Raji (cell line): ENCODE results near the gene NEURL1.

ENCODE experiments used
- POLR2A ChIP-seq: IDR thresholded peaks from 2 replicates; pipeline ENCODE4 v1.6.1; 2011; ENCODE audit warnings: low read depth, low read length, control low read depth; ENCODE audit not compliant: insufficient read depth

NEURL1 gene

DNA sequence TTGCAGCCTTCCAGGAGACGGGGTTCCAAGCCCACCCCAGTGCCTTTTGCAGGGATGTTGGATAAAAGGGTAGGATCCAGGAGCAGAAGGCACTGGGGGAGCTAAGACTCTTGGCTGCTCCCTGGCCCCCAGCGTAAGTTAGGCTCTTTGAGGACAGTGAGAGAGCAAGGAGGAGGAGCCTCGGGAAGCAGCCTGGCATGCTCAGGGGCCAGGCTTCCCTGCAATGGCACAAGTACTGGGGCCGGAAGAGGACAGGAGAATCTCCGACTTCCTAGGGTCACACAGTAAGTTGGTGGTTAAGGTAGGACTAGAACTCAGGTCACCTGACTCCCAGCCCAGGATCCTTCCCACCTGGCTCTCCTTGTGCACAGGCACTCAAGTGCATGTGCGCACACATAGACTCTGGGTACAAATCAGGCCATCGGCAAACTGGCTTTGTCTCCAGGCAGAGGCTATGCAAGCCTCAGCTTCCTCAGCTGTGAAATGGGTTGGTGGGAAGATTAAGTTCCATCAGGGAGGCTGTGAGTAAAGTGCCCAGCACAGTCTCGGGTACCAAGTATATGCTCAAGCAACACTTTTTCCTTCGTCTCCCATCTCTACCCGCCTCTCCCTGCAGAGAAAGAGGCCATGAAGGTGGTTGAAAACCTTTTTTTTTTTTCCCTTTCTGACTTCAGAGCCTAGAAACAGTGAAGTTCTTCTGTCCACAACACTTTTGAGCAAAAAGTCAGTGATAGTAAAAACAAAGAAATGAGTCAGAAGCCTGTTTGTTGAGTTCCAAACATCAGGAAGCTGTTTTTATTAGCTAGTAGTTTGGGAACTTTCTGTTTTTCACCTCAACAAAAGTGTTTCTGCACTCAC lies 79.1 kb downstream of the NEURL1 start:
- TF ChIP-seq POLR2A: no peak

DNA sequence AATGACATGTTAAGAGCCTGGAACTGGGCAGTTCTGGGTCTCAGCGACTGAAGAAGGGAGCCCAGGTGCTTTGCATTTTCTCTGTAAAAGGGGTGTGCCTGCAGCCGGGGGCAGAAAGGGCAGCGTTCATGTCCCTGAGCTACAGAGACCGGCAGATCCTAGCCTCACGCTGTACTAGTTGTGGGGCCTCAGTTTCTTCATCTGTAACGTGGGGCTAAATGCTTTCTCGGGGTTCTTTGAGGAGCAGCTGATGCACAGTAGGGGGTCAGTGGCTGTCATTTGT lies 79.6 kb downstream of the NEURL1 start:
- no peak for TF ChIP-seq POLR2A

DNA sequence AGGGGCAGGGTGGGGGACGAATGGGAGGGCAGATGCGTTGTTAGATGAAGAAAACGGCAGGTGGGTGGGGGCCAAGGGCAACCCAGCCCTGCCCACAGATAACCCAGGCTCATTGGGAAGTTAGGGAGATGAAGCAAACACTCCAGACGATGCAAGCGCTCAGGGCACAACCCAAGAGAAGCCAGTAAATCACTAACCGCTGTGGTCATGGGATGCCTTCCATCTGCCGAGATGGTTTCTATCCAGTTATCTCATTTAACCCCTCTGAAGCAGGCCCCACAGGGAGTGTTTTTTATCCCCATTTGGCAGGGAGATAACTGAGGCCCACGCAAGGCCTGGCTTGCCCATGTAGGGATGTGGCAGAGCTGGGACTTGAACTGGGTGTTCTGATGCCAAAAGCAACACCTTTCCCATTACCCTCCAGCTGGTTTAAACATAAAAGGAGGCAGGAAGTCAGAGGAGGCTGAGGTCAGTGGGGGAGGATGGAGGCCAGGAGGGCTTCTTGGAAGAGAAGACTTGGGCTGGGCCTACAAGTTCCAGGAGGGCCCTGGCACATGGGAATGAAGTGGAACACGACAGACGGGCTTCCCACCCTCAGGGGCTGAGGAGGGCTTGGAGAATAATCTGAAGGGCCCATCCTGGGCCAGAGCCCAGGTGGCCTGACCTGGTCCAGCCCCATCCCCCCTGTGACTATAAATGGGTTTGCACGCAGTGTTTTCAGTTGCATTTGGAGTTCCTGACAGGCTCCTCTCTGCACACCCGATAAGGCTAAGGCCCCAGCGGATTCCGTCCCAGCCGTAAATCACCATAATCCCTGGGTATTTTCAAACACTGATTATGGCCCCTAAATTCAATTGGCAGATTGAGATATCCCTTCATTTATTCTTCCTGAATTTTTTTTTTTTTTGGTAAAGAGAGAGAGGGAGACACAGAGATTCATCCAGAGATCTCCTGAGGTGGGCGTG lies 80.9 kb downstream of the NEURL1 start:
- TF ChIP-seq POLR2A: no peak

DNA sequence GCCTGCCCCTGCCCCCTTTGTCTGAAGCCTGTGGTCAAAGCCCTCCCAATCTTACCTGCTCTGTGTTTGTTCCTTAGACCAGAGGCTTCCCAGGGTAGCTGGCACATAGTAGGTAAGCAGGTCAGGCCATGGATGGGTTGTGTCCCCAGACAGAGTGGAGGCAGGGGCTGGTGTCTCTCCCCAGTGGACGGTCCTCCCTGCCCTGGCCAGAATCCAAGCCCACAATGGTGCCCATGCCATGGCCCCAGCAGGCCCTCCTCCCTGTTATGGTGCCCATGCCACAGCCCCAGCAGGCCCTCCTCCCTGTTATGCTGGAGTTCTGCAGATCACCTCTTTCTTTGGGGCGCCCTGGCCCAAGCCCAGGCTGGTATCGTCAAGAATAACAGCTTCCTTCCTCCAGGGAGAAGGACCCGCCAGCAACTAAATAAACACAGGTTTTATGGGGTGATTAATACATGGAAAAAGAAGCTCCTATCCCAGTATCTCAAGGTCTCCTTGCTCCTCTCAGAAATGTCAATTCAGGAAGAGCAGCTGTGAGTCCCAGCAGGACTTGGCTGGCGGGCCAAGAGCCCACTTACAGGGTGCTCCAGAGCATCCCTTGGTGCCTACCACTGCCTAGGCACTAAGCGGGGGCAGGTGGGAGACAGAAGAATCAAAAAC lies 82.0 kb downstream of the NEURL1 start:
- TF ChIP-seq POLR2A: no peak

DNA sequence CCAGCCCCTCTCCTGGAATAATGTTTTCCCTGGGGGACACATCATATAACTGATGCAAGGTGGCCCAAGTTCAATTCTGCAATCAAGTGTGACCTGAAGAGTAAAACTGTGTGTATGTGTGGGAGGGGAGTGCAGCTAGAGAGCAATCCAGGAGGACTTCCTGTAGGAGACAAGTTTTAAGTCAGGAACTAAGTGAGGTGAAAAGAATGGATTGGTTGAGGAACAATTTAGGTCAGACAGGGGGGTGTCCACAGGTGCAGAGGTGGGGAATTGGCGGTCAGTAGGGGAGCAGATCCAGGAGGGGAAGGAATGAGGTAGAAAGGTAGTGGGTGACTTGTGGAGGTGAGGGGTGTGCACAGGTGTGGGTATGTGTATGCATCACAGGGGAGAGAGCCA lies 82.6 kb downstream of the NEURL1 start:
- no peak for TF ChIP-seq POLR2A

DNA sequence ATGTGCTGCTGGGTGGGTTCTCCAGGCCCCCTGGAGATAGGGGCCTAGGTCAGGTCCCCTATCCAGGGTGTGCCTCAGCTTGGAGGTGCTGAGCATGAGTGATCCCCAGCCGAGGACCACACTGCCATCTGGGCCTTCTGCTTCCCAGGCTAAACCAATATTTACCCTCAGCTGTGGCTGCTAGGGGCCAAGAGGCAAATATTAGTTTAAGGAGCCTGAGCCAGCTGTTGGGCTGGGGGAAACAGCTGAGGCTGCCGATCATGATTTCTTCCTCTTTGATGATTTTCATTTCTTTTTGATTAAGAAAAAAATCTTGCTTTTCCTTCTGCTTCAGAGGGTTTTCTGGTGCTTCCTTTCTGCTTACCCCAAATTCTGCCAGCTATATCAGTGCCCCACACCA lies 83.4 kb downstream of the NEURL1 start:
- TF ChIP-seq POLR2A: no peak

DNA sequence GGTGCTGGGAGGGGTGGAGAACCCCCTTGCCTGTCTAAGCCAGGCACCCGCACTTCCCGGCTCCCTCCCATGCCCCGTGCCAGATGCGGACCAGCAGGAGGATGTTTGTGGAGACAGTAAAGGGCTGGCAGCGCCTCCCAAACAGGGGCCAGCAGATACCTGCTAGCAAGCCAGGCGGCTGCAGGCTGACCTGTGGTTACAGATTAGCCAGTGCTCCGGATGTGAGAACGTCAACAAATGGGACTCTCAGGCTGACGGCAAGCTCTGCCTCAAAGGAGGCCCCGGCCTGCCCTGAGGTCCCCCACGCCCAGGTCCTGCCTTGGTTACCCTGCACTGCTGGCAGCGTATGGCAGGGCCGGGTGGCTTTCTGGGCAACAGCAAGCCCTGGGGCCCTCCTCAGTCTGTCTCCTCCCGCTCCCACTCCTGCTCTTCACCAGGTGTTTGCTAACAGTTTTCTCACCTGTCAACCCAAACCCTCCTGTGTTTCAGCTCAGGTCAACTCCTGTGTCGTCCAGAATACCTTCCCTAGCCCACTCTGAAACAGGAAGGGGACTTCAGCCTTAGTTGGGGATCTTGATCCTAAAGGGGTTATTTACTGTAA lies 85.4 kb downstream of the NEURL1 start:
- TF ChIP-seq POLR2A: no peak

DNA sequence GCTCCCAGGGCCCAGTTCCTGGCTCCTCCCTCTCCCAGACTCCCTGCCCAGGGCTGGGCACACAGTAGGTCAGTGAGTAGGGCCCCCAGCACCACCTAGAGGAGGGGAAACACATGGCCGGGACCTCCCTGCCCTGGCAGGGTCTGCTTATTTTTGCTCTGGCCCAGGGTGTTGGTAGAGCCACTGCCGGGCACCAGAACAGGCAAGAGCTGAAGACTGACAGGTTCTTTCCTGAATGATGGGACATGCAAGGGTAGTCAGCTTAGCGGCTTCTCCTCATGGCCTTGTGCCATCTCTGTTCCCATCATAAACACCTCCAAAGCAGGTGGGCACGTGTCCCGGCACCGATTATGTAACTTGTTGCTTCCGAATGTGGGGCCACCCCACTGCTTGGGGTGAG lies 86.5 kb downstream of the NEURL1 start:
- TF ChIP-seq POLR2A: no peak

DNA sequence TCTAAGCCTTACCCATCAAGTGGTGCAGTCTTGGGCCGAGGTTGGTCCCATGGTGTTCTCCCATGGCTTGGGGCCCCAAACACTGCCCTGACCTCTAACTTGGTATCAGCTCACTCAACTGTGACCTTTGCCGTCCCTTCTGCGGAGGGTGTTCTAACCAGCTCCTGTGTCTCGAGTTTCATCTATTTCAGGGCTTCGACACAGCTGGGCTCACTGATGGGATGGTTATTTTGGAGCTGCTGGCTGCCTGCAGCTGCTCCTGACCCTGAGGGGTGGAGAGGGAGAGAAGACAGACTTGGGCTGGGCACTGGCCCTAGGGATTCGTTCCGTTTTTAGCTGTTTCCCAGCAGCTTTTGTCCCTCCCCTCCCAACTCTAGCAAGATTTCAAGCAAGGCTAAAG lies 86.9 kb downstream of the NEURL1 start:
- TF ChIP-seq POLR2A: no peak

DNA sequence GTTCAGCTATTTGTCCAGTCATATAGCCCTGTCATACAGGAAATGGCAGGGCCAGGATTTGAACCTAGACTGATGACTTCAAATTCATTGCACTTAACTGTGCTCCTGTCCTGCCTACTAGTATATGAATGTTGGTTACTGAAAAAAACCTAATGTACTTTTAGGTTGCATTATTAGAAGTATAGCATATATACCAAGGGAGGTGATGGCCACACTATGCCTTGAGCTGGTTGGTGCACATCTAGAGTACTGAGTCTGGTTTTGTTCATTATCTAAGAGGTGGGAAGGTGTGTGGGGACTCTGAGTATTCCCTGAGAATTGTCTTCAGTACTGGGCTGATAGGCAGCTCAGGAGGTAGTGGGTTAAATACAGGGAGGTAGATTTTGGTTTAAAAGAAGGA lies 88.0 kb downstream of the NEURL1 start:
- TF ChIP-seq POLR2A: no peak

DNA sequence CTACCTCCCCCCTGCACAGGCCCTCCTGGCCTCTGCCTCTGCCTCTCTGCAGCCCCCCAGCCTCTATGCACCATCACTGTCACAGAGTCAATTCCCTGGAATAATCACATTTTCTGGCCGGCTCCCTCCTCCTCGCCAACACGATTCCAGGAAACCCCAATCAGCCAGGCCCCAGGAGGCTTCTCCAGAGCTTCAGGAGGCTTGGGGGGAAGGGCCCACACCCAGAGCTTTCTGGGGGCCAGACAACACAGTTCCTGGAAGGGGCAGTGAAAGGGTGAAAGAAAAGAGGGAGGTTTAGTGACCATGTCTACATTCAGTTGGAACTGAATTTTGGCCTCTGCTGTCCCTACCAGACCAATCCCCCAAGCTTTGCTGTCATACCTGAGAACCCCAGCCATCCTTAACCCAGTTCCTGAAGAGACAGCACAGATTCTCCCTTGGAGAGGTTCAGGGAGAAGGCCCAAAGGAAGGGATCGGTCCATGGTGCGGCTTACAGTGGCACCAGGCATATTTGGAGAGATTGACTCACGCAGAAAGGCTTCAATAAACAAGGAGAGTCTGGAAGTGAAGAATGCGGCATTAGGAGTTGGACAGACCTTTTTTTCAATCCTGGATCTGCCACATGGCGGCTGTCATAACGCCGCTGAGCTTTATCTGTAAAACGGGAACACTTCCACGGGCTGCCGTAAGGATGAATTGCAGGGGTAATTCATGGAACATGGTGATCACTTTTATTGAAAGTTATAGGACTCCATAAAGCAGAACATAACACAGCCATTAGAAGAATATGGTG lies 89.0 kb downstream of the NEURL1 start:
- no peak for TF ChIP-seq POLR2A

DNA sequence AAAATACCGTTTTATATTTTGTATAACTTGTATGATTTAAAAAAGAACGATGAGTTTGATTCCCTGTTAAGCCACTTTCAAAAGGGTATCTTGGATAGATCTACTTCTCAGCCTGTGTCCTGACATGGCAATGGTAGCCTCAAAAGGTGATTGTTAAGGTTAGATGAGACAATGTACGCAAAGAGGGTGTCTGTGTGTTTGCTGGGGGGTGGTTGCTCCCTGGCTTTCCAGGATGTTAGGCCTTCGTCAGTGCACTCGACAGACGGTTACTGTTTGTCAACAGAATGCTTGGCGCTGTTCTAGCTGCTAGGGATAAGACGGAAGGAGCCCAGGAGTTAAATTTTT lies 90.3 kb downstream of the NEURL1 start:
- no peak for TF ChIP-seq POLR2A

DNA sequence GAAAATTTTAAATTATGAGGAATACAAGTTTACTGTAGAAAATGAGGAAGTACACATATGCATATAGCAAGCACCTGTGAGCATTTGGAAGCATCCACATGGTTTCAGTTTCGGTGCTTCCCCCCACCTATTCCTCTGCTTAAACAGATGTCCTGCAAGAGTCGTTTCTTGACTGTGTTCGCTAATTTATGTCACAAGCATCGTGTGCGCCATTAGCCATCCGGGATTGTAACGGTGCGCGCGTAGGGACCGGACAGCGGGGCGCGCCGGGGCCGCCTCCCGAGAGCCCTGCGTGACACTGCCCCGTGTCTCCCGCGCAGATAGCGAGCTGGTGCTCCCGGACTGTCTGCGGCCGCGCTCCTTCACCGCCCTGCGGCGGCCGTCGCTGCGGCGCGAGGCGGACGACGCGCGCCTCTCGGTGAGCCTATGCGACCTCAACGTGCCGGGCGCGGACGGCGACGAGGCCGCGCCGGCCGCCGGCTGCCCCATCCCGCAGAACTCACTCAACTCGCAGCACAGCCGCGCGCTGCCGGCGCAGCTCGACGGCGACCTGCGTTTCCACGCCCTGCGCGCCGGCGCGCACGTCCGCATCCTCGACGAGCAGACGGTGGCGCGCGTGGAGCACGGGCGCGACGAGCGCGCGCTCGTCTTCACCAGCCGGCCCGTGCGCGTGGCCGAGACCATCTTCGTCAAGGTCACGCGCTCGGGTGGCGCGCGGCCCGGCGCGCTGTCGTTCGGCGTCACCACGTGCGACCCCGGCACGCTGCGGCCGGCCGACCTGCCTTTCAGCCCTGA lies 90.9 kb downstream of the NEURL1 start:
- TF ChIP-seq POLR2A: no peak

DNA sequence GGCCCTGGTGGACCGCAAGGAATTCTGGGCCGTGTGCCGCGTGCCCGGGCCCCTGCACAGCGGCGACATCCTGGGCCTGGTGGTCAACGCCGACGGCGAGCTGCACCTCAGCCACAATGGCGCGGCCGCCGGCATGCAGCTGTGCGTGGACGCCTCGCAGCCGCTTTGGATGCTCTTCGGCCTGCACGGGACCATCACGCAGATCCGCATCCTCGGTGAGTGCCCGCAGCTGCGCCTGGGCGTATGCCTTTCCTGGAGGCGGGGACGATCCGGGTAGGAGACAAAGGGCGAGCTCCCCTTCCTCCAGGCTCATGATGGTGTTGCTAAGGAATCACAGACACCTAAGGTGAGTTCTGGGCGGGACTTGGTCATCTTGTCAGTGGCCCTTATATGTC lies 91.5 kb downstream of the NEURL1 start:
- no peak for TF ChIP-seq POLR2A

DNA sequence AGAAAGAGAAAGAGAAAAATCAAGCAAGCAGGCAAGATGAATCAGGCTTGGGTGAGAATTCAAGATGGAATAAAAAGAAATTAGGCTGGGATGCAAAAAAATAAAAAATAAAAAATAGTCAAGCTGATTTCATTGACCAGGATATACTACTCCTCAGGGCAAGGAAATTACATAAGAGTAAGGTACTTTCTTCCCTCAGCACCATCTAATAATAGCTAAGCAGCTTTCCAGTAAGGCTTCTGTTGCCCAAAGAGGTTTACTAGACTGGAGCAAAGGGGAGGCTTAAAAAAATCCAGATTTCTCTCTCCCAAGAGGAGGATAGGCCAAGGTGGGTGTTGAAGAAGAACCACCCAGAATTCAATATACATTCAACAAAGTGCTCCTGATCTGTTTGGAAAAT lies 93.6 kb downstream of the NEURL1 start:
- no peak for TF ChIP-seq POLR2A
